HG02588 (cell line): ENCODE results near the gene HRNR.

Source experiments
- ATAC-seq: cut with Tn5 transposase; IDR thresholded peaks from one replicate; pipeline ENCODE4 v1.9.1; 2021; ENCODE audit warnings: mild to moderate bottlenecking, moderate library complexity; ENCODE audit not compliant: unreplicated experiment

Gene HRNR

DNA sequence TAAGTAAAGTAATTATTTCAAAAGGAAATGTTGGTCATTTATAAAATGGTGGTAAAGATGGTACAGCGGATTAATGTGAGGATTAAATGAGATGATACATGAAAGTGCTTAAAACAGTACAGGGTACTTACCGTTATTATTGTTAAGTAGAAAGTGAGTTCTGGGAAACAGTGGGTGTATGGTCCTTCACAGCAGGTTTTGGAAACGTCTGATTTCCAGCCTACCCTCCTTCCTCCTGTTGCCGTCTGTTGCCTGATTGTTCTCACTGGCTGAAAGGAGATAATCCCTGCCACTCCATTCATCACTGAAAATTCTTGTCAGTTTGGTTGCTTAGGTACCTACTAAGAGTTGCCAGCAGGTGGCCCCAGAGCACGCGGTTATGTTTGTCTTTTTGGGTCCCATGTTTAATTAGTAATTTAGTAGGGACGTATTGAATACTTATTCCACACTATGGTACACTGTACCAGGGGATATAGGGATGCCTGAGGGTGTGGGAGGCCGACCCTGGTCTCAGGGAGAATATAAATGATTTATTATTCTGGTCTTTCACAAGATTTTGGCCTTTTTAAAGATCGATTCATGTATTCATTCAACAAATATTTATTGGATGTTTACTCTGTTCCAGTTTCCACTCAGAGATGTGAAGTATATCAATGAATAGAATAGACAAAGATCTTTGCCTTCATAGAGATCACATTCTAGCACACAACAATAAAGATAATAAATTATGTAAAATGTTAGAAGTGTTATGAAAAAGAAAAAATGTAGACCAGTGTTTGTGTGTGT, 34.1 kb downstream of the HRNR start:
- no peak for ATAC-seq

DNA sequence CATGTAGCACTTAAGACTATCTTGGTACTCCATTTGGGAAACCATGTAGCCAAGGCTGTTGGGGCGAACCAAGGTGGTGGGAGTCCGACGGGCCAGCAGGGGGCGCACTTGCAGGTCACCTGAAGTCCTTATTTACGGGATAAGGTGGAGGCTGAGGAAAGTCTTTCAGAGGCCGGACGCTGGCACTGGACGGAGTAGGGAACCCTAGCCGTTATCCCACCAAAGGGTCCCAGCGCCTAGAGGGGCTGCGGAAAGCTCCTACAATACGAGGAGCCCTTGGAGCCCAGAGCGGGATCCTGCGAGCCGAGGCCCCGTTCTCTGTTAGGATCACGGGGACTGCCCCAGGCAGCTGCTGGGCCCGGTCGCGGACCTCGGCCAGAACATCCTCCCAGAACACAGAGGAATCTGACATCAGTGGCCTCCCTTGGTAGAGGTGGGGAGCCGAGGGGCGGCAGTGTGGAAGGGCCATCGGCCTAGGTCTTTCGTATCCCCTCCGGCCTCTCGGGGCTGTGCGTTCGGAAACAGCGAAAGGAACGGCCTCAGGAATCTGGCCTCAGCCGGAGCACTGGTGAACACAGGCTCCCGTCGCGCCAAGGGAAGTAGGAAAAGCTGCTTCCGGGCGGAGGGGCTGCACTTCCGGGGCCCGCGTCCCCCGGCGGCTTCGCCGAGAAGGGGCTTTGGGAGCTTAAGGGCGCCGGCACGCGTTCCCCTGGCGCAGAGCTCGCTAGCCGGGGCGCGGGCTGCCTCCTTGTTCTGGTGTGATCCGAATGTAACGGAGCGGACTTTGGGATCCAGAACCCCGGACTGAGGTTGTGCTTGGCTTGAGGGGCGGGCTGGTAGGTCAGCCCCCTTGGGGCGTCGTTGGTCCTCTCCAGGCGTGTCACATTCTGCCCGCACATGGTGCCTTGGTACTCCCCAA, 35.1 kb downstream of the HRNR start:
- ATAC-seq = peak; percentile 55

DNA sequence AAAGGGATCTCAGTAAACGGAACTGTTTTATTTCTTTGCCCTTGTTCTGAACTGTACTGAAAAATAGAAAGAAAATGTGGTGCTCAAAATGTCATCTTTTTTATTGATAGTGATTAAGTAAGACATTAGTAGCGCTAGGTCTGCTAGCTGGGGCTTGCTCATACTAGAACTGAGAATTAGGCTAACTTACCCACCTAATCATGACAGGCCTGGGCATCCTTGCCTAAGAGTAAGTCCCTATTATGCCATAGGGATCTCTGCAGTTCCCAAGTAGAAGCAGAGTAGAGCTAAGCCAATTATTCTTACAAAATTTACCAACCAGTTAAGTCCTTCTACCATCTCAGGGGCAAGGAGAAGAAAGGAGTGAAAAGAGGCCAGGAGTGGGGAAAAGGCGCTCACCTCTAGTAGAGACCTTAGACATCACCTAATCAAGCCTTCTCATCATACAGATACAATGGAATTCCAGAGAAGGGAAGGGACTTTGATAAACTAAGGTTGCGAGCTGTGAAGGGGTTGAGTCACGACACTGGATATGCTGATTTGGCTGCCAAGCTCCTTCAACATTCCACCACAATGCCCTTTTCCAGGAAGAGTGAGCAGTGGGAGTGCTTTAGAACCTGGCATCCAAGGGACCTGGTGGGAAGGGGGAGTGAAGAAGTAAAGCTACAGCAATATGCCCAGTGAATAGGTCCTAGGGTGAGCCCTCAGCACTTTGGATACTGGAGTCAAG, 37.3 kb downstream of the HRNR start:
- ATAC-seq = no peak

DNA sequence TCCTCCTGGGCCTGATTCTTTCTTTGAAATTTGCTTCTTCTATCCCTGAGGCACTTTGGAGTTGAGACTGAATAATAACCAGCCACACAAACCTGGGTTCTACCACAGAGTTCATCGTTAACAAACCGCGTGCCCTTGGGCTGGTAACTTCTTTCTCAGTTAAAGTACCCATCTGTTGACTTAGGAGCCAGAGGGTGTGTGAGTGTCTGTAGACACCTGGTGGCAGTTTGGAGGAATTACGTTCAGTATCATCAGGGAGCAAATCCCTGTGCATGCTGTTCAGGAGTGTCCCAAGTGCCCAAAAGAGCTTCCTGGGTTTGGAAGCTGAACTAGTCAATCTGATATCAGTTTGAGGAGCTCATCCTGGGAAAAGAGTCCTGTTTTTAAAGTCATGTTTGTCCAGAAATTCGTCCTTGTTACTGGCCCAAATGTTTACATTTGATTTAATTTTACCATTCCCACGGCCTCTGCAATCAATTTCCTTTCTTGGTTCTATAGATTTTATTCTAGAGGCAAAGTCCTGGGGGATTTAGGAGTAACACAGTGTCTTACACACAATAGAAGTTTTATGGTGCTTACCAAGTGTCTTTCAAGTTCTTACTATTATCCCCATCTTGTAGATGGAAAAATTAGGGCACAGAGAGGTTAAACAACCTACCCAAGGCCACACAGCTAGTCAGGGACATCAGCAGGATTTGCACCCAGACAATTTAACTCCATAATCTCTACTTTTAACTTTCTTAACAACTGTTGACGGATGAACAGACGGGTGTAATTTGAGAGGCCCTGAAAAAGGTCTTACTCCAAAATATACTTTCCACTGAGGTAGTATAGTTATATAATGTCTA, 38.2 kb downstream of the HRNR start:
- ATAC-seq = peak; percentile 53

DNA sequence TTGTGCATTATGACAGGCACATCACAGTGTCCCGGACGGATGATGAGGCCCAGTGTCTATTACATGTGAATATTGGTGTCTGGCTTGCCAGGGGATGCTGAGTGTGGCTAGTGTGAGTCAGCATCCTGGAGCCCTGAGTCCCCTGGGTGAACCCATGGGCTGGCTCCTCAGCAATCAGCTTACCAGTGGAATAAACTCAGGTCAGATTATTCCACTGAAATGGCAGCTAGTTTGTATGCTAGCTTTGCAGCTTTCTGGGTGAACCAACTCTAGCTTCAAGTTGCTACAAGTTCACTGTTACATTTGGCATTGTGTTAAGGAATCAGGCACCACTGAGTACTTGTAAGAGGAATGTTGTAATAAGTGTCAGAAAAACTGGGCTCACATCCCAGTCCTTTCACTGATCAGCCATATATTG, 41.0 kb downstream of the HRNR start:
- ATAC-seq = no peak

DNA sequence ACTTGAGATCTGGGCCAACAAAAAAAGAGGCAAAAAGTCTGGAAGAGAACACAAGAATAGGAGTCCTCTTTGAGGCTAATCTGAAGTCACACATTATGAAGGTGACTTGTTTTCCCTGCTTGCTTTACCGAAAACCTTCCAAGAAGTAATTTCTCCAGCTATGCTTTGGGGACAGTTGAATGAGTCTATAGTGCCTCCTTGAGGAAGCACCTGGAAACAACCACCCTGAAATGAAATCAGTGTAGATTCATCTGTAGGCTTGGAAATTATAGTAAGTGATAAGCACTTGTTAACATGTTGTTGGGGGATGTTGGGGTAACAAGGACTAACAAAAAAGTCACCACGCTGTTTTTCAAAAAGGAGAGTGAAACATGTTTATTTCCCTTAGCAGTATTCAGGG, 41.6 kb downstream of the HRNR start:
- ATAC-seq = no peak

DNA sequence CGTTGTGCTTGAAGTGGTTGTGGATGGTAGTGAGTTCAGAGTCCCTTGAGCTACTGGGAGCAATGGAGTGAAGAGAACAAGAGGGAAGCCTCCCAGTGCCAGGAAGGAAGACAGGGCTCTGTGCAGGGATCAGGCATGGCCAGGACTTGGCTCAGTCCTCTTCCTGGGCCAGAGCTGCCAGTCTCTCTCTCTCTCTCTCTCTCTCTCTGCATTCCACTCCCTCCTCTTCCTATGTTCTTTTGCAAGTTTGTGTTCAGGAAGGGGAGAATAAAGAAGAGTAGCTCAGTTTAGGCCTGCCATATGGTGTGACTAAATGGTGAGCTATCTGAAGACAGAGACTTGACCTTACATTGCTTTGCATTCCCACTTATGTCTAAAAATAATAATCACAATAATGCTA, 44.4 kb downstream of the HRNR start:
- ATAC-seq = no peak

DNA sequence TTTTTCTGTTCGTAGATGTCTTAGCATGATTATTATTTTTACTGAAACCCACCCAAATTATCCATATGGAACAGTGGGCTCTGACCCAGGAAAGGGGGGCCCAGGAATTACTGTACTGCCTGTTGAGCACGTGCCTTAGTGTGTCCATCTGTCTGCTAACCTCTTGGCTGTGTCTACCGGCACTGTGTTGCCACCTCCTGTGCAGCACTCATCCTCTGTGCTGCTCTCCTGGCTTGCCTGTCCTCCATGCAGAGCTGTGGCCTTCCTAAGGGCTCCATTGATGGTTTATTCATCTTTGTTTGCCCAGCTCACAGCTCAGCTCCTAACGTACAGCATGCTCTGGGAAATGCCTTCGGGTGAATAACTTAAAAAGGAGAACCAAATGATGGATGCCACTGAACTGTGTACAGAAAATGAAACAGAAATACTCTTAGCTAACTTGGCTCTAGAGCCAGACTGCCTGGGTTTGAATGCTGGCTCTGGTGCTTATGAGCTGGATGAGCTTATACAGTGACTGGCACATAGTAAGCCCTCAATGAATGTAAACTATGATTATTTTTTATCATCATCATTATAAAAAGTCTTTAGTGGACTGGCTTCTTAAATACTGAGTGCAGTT, 53.6 kb downstream of the HRNR start:
- no peak for ATAC-seq

DNA sequence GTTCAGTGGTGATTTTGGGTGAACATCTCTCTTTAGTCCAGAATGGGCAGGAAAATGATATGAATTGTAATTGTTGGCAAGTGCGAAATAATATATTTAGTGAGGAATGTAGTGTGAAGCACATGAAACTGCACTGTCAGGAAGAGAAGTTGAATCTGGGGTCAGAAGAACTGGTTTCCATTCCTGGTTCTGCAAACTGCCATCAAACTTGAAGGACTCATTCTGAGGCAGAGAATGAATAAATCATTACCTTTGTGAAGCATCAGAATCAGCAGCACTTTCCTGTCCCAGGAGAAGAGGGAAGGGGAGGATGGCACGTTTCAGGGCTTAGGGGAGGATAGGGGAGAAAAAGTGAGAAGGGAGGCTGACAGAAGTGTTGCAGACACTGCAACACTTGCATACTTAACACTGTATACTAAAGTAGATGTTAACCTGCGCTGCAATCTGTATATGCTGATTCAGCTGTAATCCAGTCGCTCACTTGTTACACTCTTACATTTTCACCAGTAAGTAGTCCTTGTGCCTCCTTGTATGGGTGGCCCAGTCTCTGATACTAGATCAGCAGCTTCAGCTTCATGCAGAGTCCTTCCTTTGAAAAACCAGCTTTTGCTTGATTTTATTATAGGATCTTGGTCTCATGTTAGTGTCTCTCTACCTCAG, 54.5 kb downstream of the HRNR start:
- no peak for ATAC-seq

DNA sequence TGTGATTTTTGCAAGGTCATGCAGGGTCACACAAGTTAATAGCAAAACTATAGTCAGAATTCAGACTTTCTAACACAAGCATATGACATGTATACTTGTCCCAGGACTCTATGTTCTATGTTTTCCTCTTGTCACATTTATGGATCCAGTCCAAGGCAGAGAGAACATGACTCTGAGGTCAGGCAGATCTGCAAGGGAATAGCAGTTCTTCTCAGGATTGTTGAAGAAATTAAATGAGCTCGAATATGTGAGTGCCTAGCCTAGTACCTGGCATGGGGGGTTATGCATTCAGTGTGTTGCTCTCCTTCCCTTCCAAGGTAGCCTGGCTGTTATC, 55.5 kb downstream of the HRNR start:
- ATAC-seq = no peak

DNA sequence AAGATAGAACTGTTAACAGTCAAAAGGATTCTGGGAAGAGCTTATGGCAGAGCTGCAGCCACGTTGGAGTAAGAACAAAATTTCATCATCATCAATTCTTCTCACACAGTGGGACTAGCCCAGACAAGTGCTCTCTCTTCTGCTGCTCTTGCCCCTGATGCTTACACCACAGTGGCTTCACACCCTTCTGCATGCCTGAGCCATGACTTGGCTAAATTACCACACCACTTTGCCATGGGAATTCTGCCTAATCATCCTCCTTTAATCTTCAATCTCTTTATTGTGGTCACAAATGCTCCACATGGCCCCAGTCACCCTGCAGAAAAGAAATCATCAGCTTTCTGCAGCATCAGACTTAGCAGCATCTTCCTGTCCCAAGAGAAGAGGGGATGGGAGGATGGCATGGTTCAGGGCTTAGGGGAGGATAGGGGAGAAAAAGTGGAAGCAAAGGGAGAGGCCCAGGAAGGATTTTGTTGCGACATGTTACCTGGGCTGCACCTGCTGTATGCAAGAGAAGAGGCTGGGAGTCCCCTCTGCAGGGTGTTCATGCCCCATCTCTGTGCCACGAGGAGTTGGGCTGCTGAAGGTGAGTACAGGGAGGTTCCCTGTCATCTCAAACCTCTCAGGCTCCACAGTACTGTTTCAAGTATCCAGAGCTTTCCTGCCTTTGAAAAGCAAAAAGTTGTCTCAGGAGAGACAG, 56.0 kb downstream of the HRNR start:
- no peak for ATAC-seq

DNA sequence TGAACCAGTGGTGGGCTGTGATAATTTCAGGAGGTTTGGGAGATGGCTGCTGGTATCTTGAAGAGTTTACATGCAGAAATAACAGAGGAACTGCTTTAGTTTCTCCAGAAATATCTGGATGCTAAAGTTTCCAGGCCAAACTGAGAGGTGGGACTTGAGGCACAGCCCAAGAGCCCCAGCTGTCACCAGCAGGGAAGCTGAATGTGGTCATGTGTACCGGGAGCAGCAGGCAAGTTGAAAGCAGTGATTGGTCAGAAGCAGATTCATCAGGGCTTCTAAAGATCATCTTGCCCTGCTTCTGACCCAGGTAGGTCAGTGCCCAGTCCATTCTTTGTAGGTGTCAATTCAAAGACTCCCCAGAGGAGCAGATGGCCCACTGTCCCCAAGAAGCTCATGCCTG, 57.0 kb downstream of the HRNR start:
- no peak for ATAC-seq

DNA sequence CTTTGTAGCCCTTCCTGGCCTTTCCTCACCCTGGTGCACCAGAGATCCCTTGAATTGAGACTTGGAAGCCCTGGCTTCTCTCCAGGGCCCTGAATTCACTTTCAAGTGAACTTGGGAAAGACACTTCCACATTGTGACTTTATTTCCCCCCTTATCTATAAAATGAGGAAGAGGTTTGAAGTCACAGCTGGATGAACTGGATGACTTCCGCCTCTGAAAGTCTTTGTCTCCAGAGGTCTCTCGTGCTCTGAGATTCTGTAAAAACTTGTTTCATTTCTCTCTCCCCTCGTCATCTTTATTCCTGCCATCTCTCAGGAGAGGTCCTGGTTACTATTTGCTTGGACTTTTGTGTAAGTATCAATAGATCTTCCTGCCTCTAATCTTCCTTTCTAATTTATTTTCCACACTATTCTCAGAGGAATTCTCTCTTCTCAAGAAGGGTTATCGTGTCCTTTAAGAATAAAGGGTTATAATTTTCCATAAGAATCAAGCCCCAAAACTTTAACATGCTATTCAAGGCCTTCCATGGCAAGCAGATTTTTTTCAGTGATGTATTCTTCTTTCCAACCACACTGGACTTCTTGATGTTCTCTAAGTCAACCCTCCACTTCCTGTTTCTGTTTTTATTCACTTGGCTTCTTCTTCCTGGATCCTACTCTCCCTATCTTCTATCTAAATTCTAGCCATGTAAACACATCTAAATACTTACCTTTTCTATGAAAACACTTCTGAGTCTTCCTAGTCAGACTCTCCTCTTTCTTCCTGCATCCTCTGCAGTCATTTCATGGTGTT, 58.5 kb downstream of the HRNR start:
- no peak for ATAC-seq

DNA sequence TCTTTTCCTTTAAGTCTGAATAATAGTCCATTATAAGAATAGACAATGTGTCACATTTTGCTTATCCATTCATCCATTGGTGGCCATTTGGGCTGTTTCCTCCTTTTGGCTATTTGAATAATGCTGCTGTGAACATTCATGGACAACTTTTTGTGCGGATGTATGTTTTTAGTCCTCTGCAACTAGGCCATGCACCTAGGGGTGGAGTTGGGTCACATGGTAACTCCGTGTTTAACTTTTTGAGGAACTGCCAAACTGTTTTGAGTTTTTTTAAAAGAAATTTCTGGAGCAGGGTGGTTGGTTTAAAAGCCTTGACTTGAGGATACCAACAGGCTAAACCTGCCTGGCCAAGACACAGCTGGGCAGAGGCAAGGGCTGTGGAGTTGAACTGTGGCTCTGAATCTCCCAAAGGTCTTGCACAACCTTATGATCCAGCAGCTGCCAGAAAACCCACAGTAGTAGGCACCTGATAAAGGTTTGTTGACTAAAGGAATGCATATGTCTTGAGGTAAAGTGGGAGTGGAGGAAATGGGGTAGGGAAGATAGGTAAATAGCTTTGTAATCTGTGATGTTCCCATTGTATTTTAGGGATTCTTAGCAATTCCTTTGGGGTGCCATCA, 59.4 kb downstream of the HRNR start:
- no peak for ATAC-seq

DNA sequence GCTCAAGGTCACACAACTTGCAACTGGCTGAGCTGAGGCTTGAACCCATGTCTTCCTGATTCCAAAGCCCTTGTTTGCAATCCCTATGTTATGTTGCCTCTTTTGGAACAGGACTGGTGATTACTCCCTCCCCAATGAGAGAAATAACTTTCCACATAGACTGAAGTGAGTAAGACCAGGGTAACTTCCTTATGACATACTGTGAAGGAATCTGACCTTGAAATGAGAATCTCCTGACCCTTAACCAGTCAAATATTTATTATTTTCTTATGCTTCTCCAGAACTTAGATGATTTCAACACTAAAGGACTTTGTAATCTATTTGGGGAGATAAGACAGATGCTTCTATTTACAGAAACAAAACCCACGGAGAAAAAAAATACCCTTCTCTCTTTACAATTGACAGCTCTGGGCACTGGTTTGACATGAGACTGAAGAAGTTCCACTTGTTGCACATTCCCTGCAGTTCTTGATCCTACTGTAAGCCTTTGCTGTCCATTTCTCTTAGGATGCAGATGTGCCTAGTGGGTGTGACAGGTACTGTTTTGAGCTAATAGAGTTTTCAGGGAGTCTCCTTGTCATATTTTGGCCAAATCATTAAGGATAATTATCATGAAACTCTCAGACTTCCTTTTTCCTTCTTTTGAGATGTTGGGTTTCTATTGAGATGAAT, 61.1 kb downstream of the HRNR start:
- no peak for ATAC-seq
